Neural cell (in vitro differentiated cells): ENCODE results near the gene TLE4.

Experiments
- EP300 ChIP-seq: fragments of 450-650 bp; conservative IDR thresholded peaks from 2 replicates; pipeline ENCODE4 v1.6.1; 2014; ENCODE audit warnings: antibody characterized with exemption, mild to moderate bottlenecking, moderate library complexity; ENCODE audit not compliant: poor library complexity, severe bottlenecking
- EZH2 ChIP-seq: fragments of 200-600, 300-800 bp; shearing (Covaris generic), sonication (generic); IDR thresholded peaks from 2 replicates; pipeline ENCODE4 v1.6.1; 2014; ENCODE audit warnings: antibody characterized with exemption, low read length, borderline replicate concordance, mild to moderate bottlenecking; ENCODE audit not compliant: insufficient read depth, poor library complexity, severe bottlenecking
- MXI1 ChIP-seq: fragments of 450-650 bp; conservative IDR thresholded peaks from 2 replicates; pipeline ENCODE4 v1.6.1; 2014; ENCODE audit warnings: antibody characterized with exemption, mild to moderate bottlenecking; ENCODE audit not compliant: poor library complexity, severe bottlenecking
- POLR2AphosphoS5 ChIP-seq: IDR thresholded peaks from 2 replicates; pipeline ENCODE4 v1.6.1; 2012
- RAD21 ChIP-seq: fragments of 450-650 bp; conservative IDR thresholded peaks from 2 replicates; pipeline ENCODE4 v1.6.1; 2014; ENCODE audit warnings: antibody characterized with exemption, mild to moderate bottlenecking, moderate library complexity
- SMC3 ChIP-seq: fragments of 450-650 bp; conservative IDR thresholded peaks from 2 replicates; pipeline ENCODE4 v1.6.1; 2014; ENCODE audit warnings: antibody characterized with exemption, mild to moderate bottlenecking, moderate library complexity; ENCODE audit not compliant: poor library complexity
- TAF1 ChIP-seq: IDR thresholded peaks from 2 replicates; pipeline ENCODE4 v1.6.1; 2012; ENCODE audit warnings: low read depth
- TF ChIP-seq, protein P1 (sequence below): fragments of 450-650 bp; IDR thresholded peaks from 2 replicates; pipeline ENCODE4 v1.5.1; 2014; ENCODE audit warnings: antibody characterized with exemption, mild to moderate bottlenecking, moderate library complexity; ENCODE audit not compliant: poor library complexity, severe bottlenecking
- TF ChIP-seq, protein P2 (sequence below): IDR thresholded peaks from 2 replicates; pipeline ENCODE4 v1.6.1; 2012; ENCODE audit warnings: borderline replicate concordance

GRCh38 chr9:79575547-79575946, 3.8 kb downstream of the TLE4 start:
- TF ChIP-seq, protein P1, sequence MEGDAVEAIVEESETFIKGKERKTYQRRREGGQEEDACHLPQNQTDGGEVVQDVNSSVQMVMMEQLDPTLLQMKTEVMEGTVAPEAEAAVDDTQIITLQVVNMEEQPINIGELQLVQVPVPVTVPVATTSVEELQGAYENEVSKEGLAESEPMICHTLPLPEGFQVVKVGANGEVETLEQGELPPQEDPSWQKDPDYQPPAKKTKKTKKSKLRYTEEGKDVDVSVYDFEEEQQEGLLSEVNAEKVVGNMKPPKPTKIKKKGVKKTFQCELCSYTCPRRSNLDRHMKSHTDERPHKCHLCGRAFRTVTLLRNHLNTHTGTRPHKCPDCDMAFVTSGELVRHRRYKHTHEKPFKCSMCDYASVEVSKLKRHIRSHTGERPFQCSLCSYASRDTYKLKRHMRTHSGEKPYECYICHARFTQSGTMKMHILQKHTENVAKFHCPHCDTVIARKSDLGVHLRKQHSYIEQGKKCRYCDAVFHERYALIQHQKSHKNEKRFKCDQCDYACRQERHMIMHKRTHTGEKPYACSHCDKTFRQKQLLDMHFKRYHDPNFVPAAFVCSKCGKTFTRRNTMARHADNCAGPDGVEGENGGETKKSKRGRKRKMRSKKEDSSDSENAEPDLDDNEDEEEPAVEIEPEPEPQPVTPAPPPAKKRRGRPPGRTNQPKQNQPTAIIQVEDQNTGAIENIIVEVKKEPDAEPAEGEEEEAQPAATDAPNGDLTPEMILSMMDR: no peak
- TF ChIP-seq EZH2: no peak
- TF ChIP-seq TAF1: no peak
- TF ChIP-seq RAD21: peak; percentile 38
- TF ChIP-seq MXI1: no peak
- TF ChIP-seq, protein P2, sequence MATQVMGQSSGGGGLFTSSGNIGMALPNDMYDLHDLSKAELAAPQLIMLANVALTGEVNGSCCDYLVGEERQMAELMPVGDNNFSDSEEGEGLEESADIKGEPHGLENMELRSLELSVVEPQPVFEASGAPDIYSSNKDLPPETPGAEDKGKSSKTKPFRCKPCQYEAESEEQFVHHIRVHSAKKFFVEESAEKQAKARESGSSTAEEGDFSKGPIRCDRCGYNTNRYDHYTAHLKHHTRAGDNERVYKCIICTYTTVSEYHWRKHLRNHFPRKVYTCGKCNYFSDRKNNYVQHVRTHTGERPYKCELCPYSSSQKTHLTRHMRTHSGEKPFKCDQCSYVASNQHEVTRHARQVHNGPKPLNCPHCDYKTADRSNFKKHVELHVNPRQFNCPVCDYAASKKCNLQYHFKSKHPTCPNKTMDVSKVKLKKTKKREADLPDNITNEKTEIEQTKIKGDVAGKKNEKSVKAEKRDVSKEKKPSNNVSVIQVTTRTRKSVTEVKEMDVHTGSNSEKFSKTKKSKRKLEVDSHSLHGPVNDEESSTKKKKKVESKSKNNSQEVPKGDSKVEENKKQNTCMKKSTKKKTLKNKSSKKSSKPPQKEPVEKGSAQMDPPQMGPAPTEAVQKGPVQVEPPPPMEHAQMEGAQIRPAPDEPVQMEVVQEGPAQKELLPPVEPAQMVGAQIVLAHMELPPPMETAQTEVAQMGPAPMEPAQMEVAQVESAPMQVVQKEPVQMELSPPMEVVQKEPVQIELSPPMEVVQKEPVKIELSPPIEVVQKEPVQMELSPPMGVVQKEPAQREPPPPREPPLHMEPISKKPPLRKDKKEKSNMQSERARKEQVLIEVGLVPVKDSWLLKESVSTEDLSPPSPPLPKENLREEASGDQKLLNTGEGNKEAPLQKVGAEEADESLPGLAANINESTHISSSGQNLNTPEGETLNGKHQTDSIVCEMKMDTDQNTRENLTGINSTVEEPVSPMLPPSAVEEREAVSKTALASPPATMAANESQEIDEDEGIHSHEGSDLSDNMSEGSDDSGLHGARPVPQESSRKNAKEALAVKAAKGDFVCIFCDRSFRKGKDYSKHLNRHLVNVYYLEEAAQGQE: peak; percentile 21
- no peak for TF ChIP-seq POLR2AphosphoS5
- TF ChIP-seq SMC3: peak; percentile 34
- TF ChIP-seq EP300: no peak
